Activated B cell treated with CpG ODN at 0.5 μM for 24 hours (primary cell): ENCODE data around the gene GGT6. TPM values are rescaled to one million over a fixed set of nuclear protein-coding genes. Genes with fewer than 3 reads are reported as not detected.
A peak's percentile ranks its signal among the peaks of the same experiment; 100 is the strongest.

ENCODE experiments used
- ATAC-seq: fragments of 200-7000 bp; cut with Tn5 transposase; one replicate; pipeline ENCODE4 v1.10.0; 2021; ENCODE audit warnings: low read depth, mild to moderate bottlenecking, moderate library complexity
- CTCF ChIA-PET: fragments of 350-600 bp; sonication (Branson Sonifier 250); formaldehyde crosslinking; loops from one replicate; lab custom pipeline; 2021; ENCODE audit warnings: antibody characterized with exemption; lab: Charles Lee
- POLR2A ChIA-PET: fragments of 350-600 bp; sonication (Branson Sonifier 250); formaldehyde crosslinking; loops from one replicate; lab custom pipeline; 2021; ENCODE audit warnings: antibody characterized with exemption; lab: Charles Lee
- DNase-seq: peaks from one replicate; pipeline ENCODE4 v3.0.0; 2022
- H3K27ac Mint-ChIP-seq: one replicate; pipeline ENCODE4 v1.8.0; 2020; ENCODE audit warnings: mixed read lengths
- H3K27me3 Mint-ChIP-seq: one replicate; pipeline ENCODE4 v1.8.0; 2021; ENCODE audit warnings: mixed read lengths
- H3K36me3 Mint-ChIP-seq: one replicate; pipeline ENCODE4 v1.8.0; 2021; ENCODE audit warnings: low read depth, mixed read lengths
- H3K4me1 Mint-ChIP-seq: one replicate; pipeline ENCODE4 v1.8.0; 2021; ENCODE audit warnings: mixed read lengths
- H3K4me3 Mint-ChIP-seq: one replicate; pipeline ENCODE4 v1.8.0; 2020; ENCODE audit warnings: mild to moderate bottlenecking, mixed read lengths
- H3K9me3 Mint-ChIP-seq: one replicate; pipeline ENCODE4 v1.8.0; 2020; ENCODE audit warnings: mixed read lengths
- CTCF ChIP-seq: fragments of 200-600 bp; IDR thresholded peaks from one replicate; pipeline ENCODE4 v1.8.0; 2022; ENCODE audit warnings: antibody characterized with exemption, mild to moderate bottlenecking
- intact Hi-C: fragments of 100-400 bp; cut with micrococcal nuclease; formaldehyde crosslinking; loops from one replicate; pipeline ENCODE4 v1.15.1; 2024
- total RNA-seq: library from RNA; stranded (reverse); gene quantifications from 2 replicates; pipeline ENCODE4 v1.2.3, GENCODE V29; 2022

GGT6 gene
- total RNA-seq, 1 donor from 2014 or later: not detected

GRCh38 chr17:4566785-4567184 is 6.4 kb upstream of the GGT6 start:
- ATAC-seq (peak; percentile 62), DNase-seq (no peak)
- TF ChIP-seq CTCF: no peak
- ChIA-PET CTCF (interaction anchor here (0.6 to 2.8 kb wide), 23 partner anchors 10 to 401 kb away, joined by 3 to 25 read pairs (median 4); partner anchors contain the start of genes C17orf107, MYBBP1A, SMTNL2 and SPAG7), POLR2A (interaction anchor here (0.6 to 1.4 kb wide), 3 partner anchors 12 to 322 kb away, joined by 4 to 7 read pairs (median 5); partner anchors contain the start of gene MYBBP1A)
- Mint-ChIP-seq H3K4me3 (no peak overlapping the region), H3K27ac (no peak overlapping the region), H3K9me3 (no peaks in the 10 kb centered on the region), H3K4me1 (peaks cover 16% of the 10 kb centered on the region), H3K36me3 (no peaks in the 10 kb centered on the region), H3K27me3 (peaks cover 4% of the 10 kb centered on the region)
- intact Hi-C loops: loop anchor here (1.0 to 5.0 kb wide), 5 partner anchors 60 to 336 kb away; partner anchors contain the start of gene CHRNE

DNA sequence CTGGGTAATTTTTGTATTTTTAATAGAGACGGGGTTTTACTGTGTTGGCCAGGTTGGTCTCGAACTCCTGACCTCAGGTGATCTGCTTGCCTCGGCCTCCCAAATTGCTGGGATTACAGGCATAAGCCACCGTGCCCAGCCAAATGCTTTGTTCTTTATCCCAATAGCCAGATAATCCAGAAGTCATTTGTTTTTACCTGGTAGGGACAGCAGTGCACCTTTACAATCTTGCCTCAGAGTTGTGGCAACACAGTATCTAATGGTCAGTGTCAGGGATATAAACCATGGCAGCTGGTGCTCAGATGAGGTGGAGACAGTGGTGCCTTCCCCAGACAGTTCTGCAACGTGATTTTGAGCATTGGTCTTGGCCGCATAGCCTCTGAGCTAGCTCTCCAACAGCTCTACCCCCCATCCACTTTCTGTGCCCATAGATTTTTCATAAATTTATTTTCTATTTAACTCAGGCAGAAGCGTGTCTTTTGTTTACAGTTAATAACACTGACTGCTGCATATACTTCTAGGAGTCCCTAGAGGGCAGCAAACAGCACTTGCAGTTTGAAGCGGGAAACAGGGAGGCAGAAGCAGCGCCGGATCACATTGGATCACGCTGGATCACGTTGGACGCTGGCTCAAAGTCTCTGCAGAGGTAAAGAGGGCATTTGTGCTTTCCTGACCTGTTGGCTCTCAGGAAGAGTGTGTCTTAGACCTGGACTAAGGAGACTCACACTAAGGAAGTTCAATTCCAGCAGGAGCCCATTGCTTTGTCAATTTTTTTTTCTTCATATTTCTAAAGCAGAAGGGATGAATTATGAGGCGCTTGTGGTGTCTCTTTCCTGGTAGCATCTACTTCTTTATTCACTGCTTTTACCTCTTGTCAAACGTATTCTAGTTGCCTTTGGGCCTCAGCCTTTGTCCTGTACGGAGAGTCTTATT is 5.1 kb upstream of the GGT6 start:
- Mint-ChIP-seq H3K9me3 (no peaks in the 10 kb centered on the region), H3K4me3 (no peak overlapping the region), H3K4me1 (peaks cover 23% of the 10 kb centered on the region), H3K36me3 (no peaks in the 10 kb centered on the region), H3K27ac (no peak overlapping the region), H3K27me3 (peaks cover 1% of the 10 kb centered on the region)
- intact Hi-C loops: loop anchor here (1.0 to 5.0 kb wide), 6 partner anchors 10 to 337 kb away; partner anchors contain the start of genes CHRNE and MYBBP1A
- DNase-seq (no peak), ATAC-seq (peak; percentile 71)
- POLR2A ChIA-PET: interaction anchor here (1.4 kb wide), 1 partner anchor 323 kb away, joined by 5 read pairs; no protein-coding TSS in a partner anchor
- CTCF ChIA-PET: interaction anchor here (0.8 to 2.4 kb wide), 8 partner anchors 9 to 161 kb away, joined by 3 to 25 read pairs (median 3); partner anchors contain the start of gene MYBBP1A
- peak; percentile 86 for TF ChIP-seq CTCF

- CTCF ChIA-PET: interaction anchor here (0.9 to 1.5 kb wide), 3 partner anchors 10 to 141 kb away, joined by 3 to 4 read pairs (median 3); no protein-coding TSS in a partner anchor
- Mint-ChIP-seq H3K4me1 (peaks cover 23% of the 10 kb centered on the region), H3K4me3 (peak overlapping the region; percentile 44), H3K27ac (peak overlapping the region; percentile 46), H3K27me3 (peaks cover 1% of the 10 kb centered on the region), H3K36me3 (no peaks in the 10 kb centered on the region), H3K9me3 (no peaks in the 10 kb centered on the region)
- DNase-seq: no peak
- no peak for ATAC-seq
- POLR2A ChIA-PET: interaction anchor here (0.6 to 0.7 kb wide), 3 partner anchors 8 to 161 kb away, joined by 3 to 6 read pairs (median 4); no protein-coding TSS in a partner anchor
- intact Hi-C loops: no loop called here
- no peak for TF ChIP-seq CTCF
Measured at GRCh38 chr17:4562015-4562969, 1.9 kb upstream of the GGT6 start.

DNA sequence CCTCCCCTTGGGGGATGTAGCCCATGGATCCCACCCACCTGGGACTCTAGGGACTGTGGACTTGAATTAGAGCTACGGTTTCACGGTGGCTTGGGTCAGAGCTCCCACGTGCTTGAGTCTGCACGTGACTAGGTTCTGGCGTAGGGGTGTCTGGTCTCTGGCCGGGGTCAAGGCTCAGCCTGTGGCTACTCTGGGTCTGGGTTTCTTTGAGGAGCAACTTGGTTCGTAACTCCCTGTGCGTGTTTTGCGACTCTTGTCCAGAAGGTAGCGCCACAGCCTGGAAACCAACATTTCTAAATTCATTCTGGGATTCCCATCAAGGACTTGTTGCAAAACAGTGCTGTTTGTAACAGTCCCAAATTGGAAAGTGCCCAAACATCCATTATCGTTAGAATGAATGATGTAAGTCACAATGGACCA is 470 bp upstream of the GGT6 start:
- Mint-ChIP-seq H3K27ac (no peak overlapping the region), H3K4me3 (no peak overlapping the region), H3K4me1 (peaks cover 26% of the 10 kb centered on the region), H3K9me3 (no peaks in the 10 kb centered on the region), H3K27me3 (no peaks in the 10 kb centered on the region), H3K36me3 (no peaks in the 10 kb centered on the region)
- POLR2A ChIA-PET: no interaction called here
- CTCF ChIA-PET: no interaction called here
- no peak for TF ChIP-seq CTCF
- no peak for ATAC-seq
- no peak for DNase-seq
- intact Hi-C loops: no loop called here
